ENCODE measurements around the gene FRMD4B. TPM values are rescaled to one million over a fixed set of nuclear protein-coding genes. Genes with fewer than 3 reads are reported as not detected.

FRMD4B gene
- total and polyA plus RNA-seq, 2 donors (not counting 3 experiments of a cell fraction or from before 2014, with no cell fraction given), result 66.4 to 89.7 TPM

DNA sequence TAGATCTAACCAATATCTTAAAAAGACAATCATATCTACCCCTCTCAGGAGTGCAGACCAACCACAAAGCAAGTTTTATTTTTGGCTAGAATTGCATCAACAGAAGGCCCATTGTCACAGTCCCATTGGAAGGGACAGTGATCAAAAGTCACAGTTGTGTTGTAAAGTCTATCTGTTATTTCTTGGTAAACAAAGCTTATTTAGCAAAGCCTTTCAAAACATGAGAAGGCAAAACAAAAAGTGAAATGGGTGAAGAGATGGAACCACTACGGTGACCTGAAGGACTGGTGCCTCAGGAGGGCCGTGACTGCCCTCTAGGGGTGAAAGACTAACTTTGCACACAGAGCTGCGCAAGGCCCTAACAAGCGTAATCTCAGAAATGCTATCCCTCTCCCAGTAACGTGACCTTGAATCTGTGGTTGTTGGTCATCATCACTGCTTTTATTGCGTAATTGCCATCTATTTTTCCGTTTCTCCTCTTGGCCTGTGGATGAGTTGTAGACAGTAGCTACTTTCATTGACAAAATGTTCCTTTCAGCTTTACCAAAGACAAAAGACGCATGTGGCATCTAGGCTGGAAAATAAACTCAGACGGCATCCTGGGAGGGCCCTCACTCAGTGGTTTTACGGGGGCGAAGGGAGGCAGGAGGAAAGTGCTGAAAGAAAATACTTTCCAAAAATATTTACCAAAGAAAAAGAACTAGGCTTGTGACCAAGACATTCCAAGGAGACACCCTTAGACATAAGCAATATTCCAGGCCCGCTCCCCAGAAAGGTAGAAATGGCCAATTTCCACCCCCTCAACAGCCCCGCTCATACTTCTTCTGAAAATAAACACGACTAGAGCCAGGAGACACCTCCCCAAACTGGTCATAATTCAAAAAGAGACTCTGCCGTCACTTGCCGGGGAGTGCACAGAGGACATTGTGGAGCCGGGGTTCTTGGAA is 79.4 kb downstream of the FRMD4B start:
- POLR2A ChIA-PET, result no interaction called here
- intact Hi-C loops (cut with micrococcal nuclease) (loop anchor here (1.0 to 5.0 kb wide), 7 partner anchors 64 to 365 kb away; no protein-coding TSS in a partner anchor), dilution Hi-C loops (cut with MboI; ENCODE audit: extremely low pct_ligation_motif_present, low sequenced_read_pairs) (no loop called here)
- H3K4me1 ChIP-seq (ENCODE audit: control insufficient read depth, extremely low read depth, insufficient read depth, low read length), result peaks cover 12% of the 10 kb centered on the region
- H3K4me2 ChIP-seq (ENCODE audit: insufficient read depth, low read length), result no peak overlapping the region
- H3K9ac ChIP-seq (replicated peaks; ENCODE audit: extremely low read depth, insufficient read depth, low read length), result no peak overlapping the region
- CTCF ChIA-PET, result interaction anchor here (0.6 to 8.7 kb wide), 67 partner anchors 8 to 365 kb away, joined by 3 to 230 read pairs (median 5); partner anchors contain the start of genes FRMD4B and LMOD3
- no TSS peak for BruUV-seq (replicated peaks)
- H3K79me2 ChIP-seq (ENCODE audit: control insufficient read depth, insufficient read depth, low read length), result no peaks in the 10 kb centered on the region
- no peak overlapping the region for H2AFZ ChIP-seq (ENCODE audit: low read depth, low read length)
- no peaks in the 10 kb centered on the region for H3K9me1 ChIP-seq (replicated peaks; ENCODE audit: control insufficient read depth, extremely low read depth, insufficient read depth, low read length)
- no peak overlapping the region for H3K4me3 ChIP-seq (replicated peaks in 1 of 3; ENCODE audit: insufficient read depth in 1 of 3, low read depth in 1 of 3, low read length in 3 of 3)
- peak; percentile 91 for FAIRE-seq
- H3K27me3 ChIP-seq (ENCODE audit: control insufficient read depth in 2 of 2, insufficient read depth in 2 of 2, low read length in 2 of 2), result no peaks in the 10 kb centered on the region
- H3K9me3 ChIP-seq (replicated peaks; ENCODE audit: control insufficient read depth, insufficient read depth, low read length), result no peaks in the 10 kb centered on the region
- H3K27ac ChIP-seq (ENCODE audit: insufficient read depth, low read depth, low read length), result no peak overlapping the region
- DNase-seq (ENCODE audit: low read depth, low spot score), result peak; percentile 85
- H3K36me3 ChIP-seq (ENCODE audit: control insufficient read depth in 2 of 2, extremely low read depth in 1 of 2, insufficient read depth in 2 of 2, low read length in 2 of 2), result peaks cover 7 to 12% of the 10 kb centered on the region in 2 experiments
- H4K20me1 ChIP-seq (replicated peaks; ENCODE audit: control insufficient read depth, extremely low read depth, insufficient read depth, low read length), result no peaks in the 10 kb centered on the region
- TF ChIP-seq EZH2 (IDR thresholded peaks at IDR 0.05; ENCODE audit: borderline replicate concordance, low read depth, low read length, severe bottlenecking) (no peak), POLR2A (IDR thresholded peaks at IDR 0.05; ENCODE audit: low read depth, low read length) (no peak), JUN (IDR thresholded peaks at IDR 0.05; ENCODE audit: borderline replicate concordance, insufficient read depth, insufficient read length, low read depth) (no peak), FOS (IDR thresholded peaks at IDR 0.05; ENCODE audit: borderline replicate concordance, insufficient read depth, low read length) (no peak)
- TF ChIP-seq, protein P1, sequence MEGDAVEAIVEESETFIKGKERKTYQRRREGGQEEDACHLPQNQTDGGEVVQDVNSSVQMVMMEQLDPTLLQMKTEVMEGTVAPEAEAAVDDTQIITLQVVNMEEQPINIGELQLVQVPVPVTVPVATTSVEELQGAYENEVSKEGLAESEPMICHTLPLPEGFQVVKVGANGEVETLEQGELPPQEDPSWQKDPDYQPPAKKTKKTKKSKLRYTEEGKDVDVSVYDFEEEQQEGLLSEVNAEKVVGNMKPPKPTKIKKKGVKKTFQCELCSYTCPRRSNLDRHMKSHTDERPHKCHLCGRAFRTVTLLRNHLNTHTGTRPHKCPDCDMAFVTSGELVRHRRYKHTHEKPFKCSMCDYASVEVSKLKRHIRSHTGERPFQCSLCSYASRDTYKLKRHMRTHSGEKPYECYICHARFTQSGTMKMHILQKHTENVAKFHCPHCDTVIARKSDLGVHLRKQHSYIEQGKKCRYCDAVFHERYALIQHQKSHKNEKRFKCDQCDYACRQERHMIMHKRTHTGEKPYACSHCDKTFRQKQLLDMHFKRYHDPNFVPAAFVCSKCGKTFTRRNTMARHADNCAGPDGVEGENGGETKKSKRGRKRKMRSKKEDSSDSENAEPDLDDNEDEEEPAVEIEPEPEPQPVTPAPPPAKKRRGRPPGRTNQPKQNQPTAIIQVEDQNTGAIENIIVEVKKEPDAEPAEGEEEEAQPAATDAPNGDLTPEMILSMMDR (IDR thresholded peaks at IDR 0.05; ENCODE audit: extremely low read depth in 1 of 2, insufficient read depth in 1 of 2, low read depth in 1 of 2, low read length in 2 of 2), result peak; percentile 89 to 92

All from endothelial cell of umbilical vein (primary cell).